ENCODE measurements around the gene PDE4D. TPM values are rescaled to one million over a fixed set of nuclear protein-coding genes. Genes with fewer than 3 reads are reported as not detected.
"Not testable (repeated sequence)": the region's sequence is repeated elsewhere in the genome, so short reads cannot be mapped to it uniquely, and the experiment has no call there.

PDE4D gene
- total RNA-seq, 1 experiment from 2014 or later, result 3.6 TPM

DNA sequence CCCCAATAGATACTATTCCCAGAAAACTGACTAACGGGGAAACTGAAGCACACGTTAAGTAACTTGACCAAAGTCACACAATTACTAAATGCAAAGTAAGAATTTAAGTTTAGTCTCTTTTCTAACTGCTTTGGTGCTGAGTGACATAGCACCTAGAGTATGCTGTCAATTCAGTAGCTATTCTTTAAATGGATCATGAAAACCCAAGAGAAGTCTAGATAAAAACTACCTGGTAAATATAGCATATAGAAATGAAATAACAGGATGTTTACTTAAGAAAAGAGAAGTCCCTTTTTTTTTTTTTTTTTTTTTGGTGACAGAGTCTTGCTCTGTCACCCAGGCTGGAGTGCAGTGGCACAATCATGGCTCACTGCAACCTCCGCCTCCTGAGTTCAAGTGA, 129.2 kb downstream of the PDE4D start:
- H3K4me1 ChIP-seq (ENCODE audit: insufficient read depth, low read length), result peaks cover 35% of the 10 kb centered on the region
- 0 out of 2 replicates have a peak, but pooled peaks cover 3% of the 10 kb centered on the region for H4K20me1 ChIP-seq (ENCODE audit: low read length)
- no peak overlapping the region for H2AFZ ChIP-seq (ENCODE audit: low read length)
- H3K9me3 ChIP-seq (ENCODE audit: low read length), result no peaks in the 10 kb centered on the region
- H3K9me2 ChIP-seq (replicated peaks; ENCODE audit: low read length), result no peaks in the 10 kb centered on the region
- ChIA-PET CTCF (no interaction called here), POLR2A (ENCODE audit: unreplicated experiment) (interaction anchor here (0.9 kb wide), 1 partner anchor 27 kb away, joined by 27 read pairs; no protein-coding TSS in a partner anchor)
- no peaks in the 10 kb centered on the region for H3K27me3 ChIP-seq (ENCODE audit: low read length)
- H3K9ac ChIP-seq (ENCODE audit: low read length), result no peak overlapping the region
- no peak overlapping the region for H3K4me2 ChIP-seq (ENCODE audit: low read length)
- no peaks in the 10 kb centered on the region for H3K36me3 ChIP-seq (ENCODE audit: low read depth, low read length)
- no TSS peak for BruUV-seq (replicated peaks)
- intact Hi-C loops (cut with micrococcal nuclease), result no loop called here
- H3K79me2 ChIP-seq (ENCODE audit: low read length), result peaks cover 16% of the 10 kb centered on the region; the same call in 1 of the 2 replicates
- no peak for ATAC-seq
- no peaks in the 10 kb centered on the region for H3F3A ChIP-seq (ENCODE audit: low read length, unreplicated experiment)
- H3K27ac ChIP-seq (ENCODE audit: low read length), result no peak overlapping the region
- no peak for DNase-seq
- TF ChIP-seq EZH2 (IDR thresholded peaks at IDR 0.05; ENCODE audit: low read length, unreplicated experiment), result no peak
- no peak for TF ChIP-seq EZH2phosphoT487 (IDR thresholded peaks at IDR 0.05; ENCODE audit: borderline replicate concordance, low read length)
- TF ChIP-seq, protein P1, sequence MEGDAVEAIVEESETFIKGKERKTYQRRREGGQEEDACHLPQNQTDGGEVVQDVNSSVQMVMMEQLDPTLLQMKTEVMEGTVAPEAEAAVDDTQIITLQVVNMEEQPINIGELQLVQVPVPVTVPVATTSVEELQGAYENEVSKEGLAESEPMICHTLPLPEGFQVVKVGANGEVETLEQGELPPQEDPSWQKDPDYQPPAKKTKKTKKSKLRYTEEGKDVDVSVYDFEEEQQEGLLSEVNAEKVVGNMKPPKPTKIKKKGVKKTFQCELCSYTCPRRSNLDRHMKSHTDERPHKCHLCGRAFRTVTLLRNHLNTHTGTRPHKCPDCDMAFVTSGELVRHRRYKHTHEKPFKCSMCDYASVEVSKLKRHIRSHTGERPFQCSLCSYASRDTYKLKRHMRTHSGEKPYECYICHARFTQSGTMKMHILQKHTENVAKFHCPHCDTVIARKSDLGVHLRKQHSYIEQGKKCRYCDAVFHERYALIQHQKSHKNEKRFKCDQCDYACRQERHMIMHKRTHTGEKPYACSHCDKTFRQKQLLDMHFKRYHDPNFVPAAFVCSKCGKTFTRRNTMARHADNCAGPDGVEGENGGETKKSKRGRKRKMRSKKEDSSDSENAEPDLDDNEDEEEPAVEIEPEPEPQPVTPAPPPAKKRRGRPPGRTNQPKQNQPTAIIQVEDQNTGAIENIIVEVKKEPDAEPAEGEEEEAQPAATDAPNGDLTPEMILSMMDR (conservative IDR thresholded peaks at IDR 0.05; ENCODE audit: low read depth, low read length), result no peak
- H3K4me3 ChIP-seq (ENCODE audit: low read length), result no peak overlapping the region

DNA sequence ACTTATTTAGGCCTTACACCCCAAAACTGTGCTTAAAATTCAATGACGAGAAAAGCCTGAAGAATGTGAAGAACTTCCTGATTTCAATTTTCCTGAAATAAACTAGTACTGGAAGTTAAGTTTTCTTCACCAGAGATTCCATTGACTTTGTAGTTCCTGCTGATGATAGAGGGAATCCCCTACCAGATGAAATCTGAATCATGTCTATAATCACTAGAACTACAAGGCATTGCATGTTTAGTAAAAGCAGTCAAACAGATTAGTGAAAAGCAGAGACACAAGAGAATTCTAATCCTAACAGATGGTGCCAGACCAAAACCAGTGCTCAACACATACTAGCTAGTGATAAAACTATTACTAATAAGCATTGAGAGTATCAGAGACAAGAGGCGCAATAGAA, 130.0 kb downstream of the PDE4D start:
- no peaks in the 10 kb centered on the region for H3F3A ChIP-seq (ENCODE audit: low read length, unreplicated experiment)
- no peaks in the 10 kb centered on the region for H3K27me3 ChIP-seq (ENCODE audit: low read length)
- TF ChIP-seq EZH2 (IDR thresholded peaks at IDR 0.05; ENCODE audit: low read length, unreplicated experiment), result no peak
- TF ChIP-seq EZH2phosphoT487 (IDR thresholded peaks at IDR 0.05; ENCODE audit: borderline replicate concordance, low read length), result no peak
- no peak overlapping the region for H3K4me3 ChIP-seq (ENCODE audit: low read length)
- H2AFZ ChIP-seq (ENCODE audit: low read length), result no peak overlapping the region
- H3K9me3 ChIP-seq (ENCODE audit: low read length), result no peaks in the 10 kb centered on the region
- ATAC-seq, result no peak
- POLR2A ChIA-PET (ENCODE audit: unreplicated experiment), result no interaction called here
- H3K9ac ChIP-seq (ENCODE audit: low read length), result no peak overlapping the region
- BruUV-seq (replicated peaks), result no TSS peak
- CTCF ChIA-PET, result no interaction called here
- DNase-seq, result no peak
- no peaks in the 10 kb centered on the region for H3K36me3 ChIP-seq (ENCODE audit: low read depth, low read length)
- no peak overlapping the region for H3K4me2 ChIP-seq (ENCODE audit: low read length)
- no peak overlapping the region for H3K27ac ChIP-seq (ENCODE audit: low read length)
- intact Hi-C loops (cut with micrococcal nuclease), result no loop called here
- peaks cover 16% of the 10 kb centered on the region; the same call in 1 of the 2 replicates for H3K79me2 ChIP-seq (ENCODE audit: low read length)
- no peaks in the 10 kb centered on the region for H3K9me2 ChIP-seq (replicated peaks; ENCODE audit: low read length)
- 0 out of 2 replicates have a peak, but pooled peaks cover 3% of the 10 kb centered on the region for H4K20me1 ChIP-seq (ENCODE audit: low read length)
- H3K4me1 ChIP-seq (ENCODE audit: insufficient read depth, low read length), result peaks cover 37% of the 10 kb centered on the region

DNA sequence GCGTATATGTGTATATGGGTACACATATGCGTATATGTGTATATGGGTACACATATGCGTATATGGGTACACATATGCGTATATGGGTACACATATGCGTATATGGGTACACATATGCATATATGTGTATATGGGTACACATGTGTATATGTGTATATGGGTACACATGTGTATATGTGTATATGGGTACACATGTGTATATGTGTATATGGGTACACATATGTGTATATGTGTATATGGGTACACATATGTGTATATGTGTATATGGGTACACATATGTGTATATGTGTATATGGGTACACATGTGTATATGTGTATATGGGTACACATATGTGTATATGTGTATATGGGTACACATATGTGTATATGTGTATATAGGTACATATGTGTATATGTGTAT, 131.3 kb downstream of the PDE4D start:
- H3K36me3 ChIP-seq (ENCODE audit: low read depth, low read length); H3K9me3 ChIP-seq (ENCODE audit: low read length); H3K4me2 ChIP-seq (ENCODE audit: low read length); DNase-seq; H3K4me3 ChIP-seq (ENCODE audit: low read length); H3K27ac ChIP-seq (ENCODE audit: low read length); H3F3A ChIP-seq (ENCODE audit: low read length, unreplicated experiment); H3K27me3 ChIP-seq (ENCODE audit: low read length); CTCF ChIA-PET; ATAC-seq; H4K20me1 ChIP-seq (ENCODE audit: low read length); BruUV-seq (replicated peaks); H3K9me2 ChIP-seq (replicated peaks; ENCODE audit: low read length); H3K79me2 ChIP-seq (ENCODE audit: low read length); H2AFZ ChIP-seq (ENCODE audit: low read length); H3K9ac ChIP-seq (ENCODE audit: low read length); intact Hi-C loops (cut with micrococcal nuclease); POLR2A ChIA-PET (ENCODE audit: unreplicated experiment): not testable (repeated sequence)
- H3K4me1 ChIP-seq (ENCODE audit: insufficient read depth, low read length), result peaks cover 49% of the 10 kb centered on the region
